ENCODE data around the gene NBAS.

Gene NBAS

DNA sequence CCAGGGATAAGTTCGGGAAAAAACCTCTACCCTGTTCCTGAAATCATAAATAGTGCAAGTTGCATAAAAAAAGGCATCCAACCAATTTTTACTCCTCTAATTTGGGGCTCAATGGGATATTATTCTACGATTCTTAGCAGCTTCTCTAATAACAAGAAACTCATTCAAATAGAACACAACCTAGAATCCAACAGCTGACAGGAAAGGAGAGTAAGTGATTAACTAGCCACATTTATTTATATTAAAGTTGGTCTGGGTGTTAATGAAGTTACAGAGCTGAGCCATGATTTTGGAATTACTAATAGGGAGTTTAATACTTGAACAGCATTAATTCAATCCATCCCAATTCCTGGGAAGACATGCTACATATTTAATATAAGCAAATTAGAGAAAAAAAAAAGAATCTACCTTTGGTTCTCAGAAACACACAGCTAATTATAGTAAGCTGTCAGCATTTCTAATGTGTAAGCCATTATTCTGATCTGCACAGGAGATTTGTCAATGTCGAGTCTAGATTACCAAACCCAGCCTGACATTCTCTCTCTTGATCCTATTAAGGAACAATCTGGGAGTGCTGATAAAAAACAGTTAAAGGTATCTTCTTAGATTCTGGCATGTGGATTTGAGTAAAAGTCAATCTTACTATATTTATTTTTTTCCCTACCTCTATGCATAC is 267.7 kb downstream of the NBAS start:
- ChIA-PET CTCF (no interaction called here), POLR2A (no interaction called here)
- H3K4me3 ChIP-seq (ENCODE audit: low read depth, low read length) = no peak overlapping the region
- TF ChIP-seq, protein P1, sequence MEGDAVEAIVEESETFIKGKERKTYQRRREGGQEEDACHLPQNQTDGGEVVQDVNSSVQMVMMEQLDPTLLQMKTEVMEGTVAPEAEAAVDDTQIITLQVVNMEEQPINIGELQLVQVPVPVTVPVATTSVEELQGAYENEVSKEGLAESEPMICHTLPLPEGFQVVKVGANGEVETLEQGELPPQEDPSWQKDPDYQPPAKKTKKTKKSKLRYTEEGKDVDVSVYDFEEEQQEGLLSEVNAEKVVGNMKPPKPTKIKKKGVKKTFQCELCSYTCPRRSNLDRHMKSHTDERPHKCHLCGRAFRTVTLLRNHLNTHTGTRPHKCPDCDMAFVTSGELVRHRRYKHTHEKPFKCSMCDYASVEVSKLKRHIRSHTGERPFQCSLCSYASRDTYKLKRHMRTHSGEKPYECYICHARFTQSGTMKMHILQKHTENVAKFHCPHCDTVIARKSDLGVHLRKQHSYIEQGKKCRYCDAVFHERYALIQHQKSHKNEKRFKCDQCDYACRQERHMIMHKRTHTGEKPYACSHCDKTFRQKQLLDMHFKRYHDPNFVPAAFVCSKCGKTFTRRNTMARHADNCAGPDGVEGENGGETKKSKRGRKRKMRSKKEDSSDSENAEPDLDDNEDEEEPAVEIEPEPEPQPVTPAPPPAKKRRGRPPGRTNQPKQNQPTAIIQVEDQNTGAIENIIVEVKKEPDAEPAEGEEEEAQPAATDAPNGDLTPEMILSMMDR (IDR thresholded peaks at IDR 0.05; ENCODE audit: insufficient read depth, low read length, missing control alignments) = no peak
- DNase-seq (ENCODE audit: low read depth, low spot score) = no peak

DNA sequence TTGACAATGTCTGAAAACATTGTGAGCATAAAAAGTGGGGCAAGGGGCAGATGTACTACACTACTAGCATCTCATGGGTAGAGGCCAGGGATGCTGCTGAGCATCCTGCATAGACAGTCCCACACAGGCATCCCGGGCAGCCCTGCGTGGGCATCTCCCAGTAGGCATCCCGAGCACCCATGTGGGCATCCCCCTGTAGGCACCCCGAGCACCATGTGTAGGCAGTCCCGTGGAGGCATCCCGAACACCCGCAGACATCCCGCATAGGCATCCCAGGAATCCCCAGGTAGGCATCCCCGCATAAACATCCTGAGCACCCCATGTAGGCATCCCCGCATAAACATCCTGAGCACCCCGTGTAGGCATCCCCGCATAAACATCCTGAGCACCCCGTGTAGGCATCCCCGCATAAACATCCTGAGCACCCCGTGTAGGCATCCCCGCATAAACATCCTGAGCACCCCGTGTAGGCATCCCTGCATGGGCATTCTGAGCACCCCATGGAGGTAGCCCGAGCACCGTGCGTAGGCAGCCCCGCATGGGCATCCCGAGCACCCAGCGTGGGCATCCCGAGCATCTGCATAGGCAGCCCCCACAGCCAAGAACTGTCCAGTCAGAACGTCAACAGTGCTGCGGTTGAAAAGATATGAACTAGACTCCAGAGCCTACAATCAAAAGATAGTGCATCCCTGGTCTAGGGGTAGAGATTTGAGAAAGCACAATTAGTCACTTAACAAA is 273.5 kb downstream of the NBAS start:
- TF ChIP-seq, protein P1 (IDR thresholded peaks at IDR 0.05; ENCODE audit: insufficient read depth, low read length, missing control alignments) = no peak
- no peak for DNase-seq (ENCODE audit: low read depth, low spot score)
- CTCF ChIA-PET = no interaction called here
- POLR2A ChIA-PET = no interaction called here
- H3K4me3 ChIP-seq (ENCODE audit: low read depth, low read length) = no peak overlapping the region

DNA sequence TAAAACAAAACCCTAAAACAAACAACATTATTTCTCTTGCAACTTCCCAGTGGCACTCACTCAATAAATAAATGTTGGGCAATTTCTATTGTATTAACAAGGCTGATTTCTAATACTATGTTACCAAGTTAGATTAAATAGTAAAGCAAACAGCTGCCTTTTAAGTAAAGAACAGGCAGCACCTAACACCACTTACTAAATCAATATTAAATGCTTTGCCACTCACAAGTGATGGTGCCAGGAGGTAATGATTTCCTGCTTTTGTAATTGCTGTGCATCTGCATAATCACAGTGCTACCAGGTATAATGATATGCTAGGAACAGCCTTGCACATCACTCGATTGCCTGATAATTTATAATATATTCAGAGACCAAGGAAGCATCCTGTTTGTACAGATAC is 276.5 kb downstream of the NBAS start:
- no peak for DNase-seq (ENCODE audit: low read depth, low spot score)
- H3K4me3 ChIP-seq (ENCODE audit: low read depth, low read length) = no peak overlapping the region
- TF ChIP-seq, protein P1 (IDR thresholded peaks at IDR 0.05; ENCODE audit: insufficient read depth, low read length, missing control alignments) = no peak
- POLR2A ChIA-PET = no interaction called here
- CTCF ChIA-PET = no interaction called here

DNA sequence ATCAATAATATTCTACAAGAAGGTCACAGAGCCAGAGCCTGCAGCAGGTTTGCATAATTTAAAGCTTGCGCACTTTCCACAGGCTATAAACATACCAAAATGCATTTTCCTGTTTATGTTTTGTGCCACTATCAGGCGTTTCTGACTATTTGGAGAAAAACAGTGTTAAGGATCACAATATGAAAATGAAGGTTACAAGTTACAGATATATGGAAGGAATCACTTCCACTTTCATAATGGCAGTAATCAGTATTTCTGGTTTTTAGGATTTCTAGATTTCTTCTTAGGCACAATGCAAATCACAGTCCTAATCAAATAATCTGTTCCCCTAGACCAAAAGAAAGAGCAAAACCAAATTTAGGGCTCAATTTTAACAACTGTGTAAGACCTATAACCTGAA is 279.5 kb downstream of the NBAS start:
- DNase-seq (ENCODE audit: low read depth, low spot score) = no peak
- TF ChIP-seq, protein P1 (IDR thresholded peaks at IDR 0.05; ENCODE audit: insufficient read depth, low read length, missing control alignments) = no peak
- CTCF ChIA-PET = no interaction called here
- POLR2A ChIA-PET = no interaction called here
- no peak overlapping the region for H3K4me3 ChIP-seq (ENCODE audit: low read depth, low read length)

DNA sequence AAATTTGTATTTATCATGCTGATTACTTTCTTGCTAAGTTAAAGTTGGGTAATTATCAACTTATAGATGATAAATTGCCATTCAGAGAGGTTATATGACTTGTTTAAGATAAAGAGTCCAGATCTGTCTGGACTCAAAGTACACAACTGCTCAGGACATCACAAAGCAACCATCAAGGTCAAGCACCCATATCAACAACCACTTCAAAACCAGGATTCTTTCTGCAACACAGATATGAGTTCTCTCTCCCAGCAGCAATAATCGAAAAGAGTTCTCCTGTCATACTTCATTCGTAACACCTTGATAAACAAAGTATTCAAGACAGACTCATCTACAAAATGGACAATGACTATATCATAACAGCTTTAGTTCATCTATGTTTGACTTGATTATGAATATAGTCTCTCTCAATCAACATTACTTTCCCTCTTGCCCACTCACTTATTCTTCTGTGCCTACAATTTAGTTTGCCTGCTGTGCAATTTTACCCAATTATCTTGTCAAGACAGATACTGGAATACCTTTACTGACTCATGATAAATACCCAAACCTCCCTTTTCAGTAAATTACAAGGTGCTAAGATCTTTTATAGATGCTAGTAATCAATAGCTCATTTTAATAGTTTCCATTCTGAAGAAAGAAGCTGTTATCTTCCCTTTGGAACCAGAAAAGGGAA is 281.8 kb downstream of the NBAS start:
- TF ChIP-seq, protein P1 (IDR thresholded peaks at IDR 0.05; ENCODE audit: insufficient read depth, low read length, missing control alignments) = no peak
- DNase-seq (ENCODE audit: low read depth, low spot score) = no peak
- POLR2A ChIA-PET = no interaction called here
- no peak overlapping the region for H3K4me3 ChIP-seq (ENCODE audit: low read depth, low read length)
- CTCF ChIA-PET = no interaction called here

DNA sequence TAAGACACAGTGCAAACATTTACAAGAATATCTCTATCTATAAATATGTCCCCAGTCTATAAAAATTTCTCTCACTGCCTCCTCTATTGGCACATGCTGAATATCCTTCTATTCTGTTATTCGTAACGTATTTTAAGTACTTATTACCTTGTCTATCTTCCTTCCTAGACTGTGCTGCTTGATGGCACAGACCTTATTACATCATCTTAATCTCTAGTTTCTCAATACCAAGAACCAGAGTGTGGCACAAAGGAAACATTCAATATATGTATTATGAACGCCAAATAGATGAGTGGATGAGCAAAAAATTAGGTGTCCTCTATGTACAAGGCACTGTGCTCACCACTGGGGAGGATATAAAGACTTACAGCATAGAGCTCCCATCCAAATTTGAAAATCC is 282.8 kb downstream of the NBAS start:
- TF ChIP-seq, protein P1 (IDR thresholded peaks at IDR 0.05; ENCODE audit: insufficient read depth, low read length, missing control alignments) = no peak
- no peak overlapping the region for H3K4me3 ChIP-seq (ENCODE audit: low read depth, low read length)
- DNase-seq (ENCODE audit: low read depth, low spot score) = no peak
- ChIA-PET CTCF (no interaction called here), POLR2A (no interaction called here)

Data from AG04449 (cell line).